NCI-H2196 treated with DMSO at 0.1 percent for 48 hours (cell line): ENCODE data around the gene TMC1.
"Not testable (repeated sequence)": the region's sequence is repeated elsewhere in the genome, so short reads cannot be mapped to it uniquely, and the experiment has no call there.

Source experiments
- DNase-seq: peaks from one replicate; lab custom pipeline; 2025; ENCODE audit not compliant: unreplicated experiment; lab: John Stamatoyannopoulos, UW

Gene TMC1

GRCh38 chr9:72521416-72521815 is at the start of gene TMC1:
Gene TMC1, plus strand, starts transcription at chr9:72521608. Its CDS starts 127,041 bp downstream, at chr9:72648649.
- DNase-seq = not testable (repeated sequence)

GRCh38 chr9:72473474-72474261 is 47.7 kb upstream of the TMC1 start:
- DNase-seq = no peak

- DNase-seq = no peak
These were observed 46.7 kb upstream of the TMC1 start for GRCh38 chr9:72474676-72475075.

GRCh38 chr9:72476100-72476499 is 45.3 kb upstream of the TMC1 start:
- DNase-seq = no peak

GRCh38 chr9:72476617-72477437 is 44.6 kb upstream of the TMC1 start:
- DNase-seq = no peak

GRCh38 chr9:72477930-72478518 is 43.4 kb upstream of the TMC1 start:
- no peak for DNase-seq

- DNase-seq = no peak
These were observed 42.4 kb upstream of the TMC1 start for GRCh38 chr9:72478966-72479365.

- DNase-seq = not testable (repeated sequence)
These were observed 41.1 kb upstream of the TMC1 start for GRCh38 chr9:72480261-72480660.

- no peak for DNase-seq
These were observed 40.5 kb upstream of the TMC1 start for GRCh38 chr9:72480921-72481320.

GRCh38 chr9:72485821-72486593 is 35.4 kb upstream of the TMC1 start:
- DNase-seq = no peak

- no peak for DNase-seq
These were observed 34.8 kb upstream of the TMC1 start for GRCh38 chr9:72486594-72486955.

GRCh38 chr9:72487665-72488064 is 33.7 kb upstream of the TMC1 start:
- DNase-seq = not testable (repeated sequence)

- no peak for DNase-seq
These were observed 31.4 kb upstream of the TMC1 start for GRCh38 chr9:72489986-72490385.

GRCh38 chr9:72491242-72491641 is 30.2 kb upstream of the TMC1 start:
- DNase-seq = no peak

- DNase-seq = no peak
These were observed 27.4 kb upstream of the TMC1 start for GRCh38 chr9:72494051-72494450.

- no peak for DNase-seq
These were observed 23.9 kb upstream of the TMC1 start for GRCh38 chr9:72497447-72498046.

GRCh38 chr9:72506615-72507014 is 14.8 kb upstream of the TMC1 start:
- no peak for DNase-seq

- no peak for DNase-seq
These were observed 12.4 kb upstream of the TMC1 start for GRCh38 chr9:72509053-72509452.

- no peak for DNase-seq
These were observed 11.8 kb upstream of the TMC1 start for GRCh38 chr9:72509635-72510034.

GRCh38 chr9:72521011-72521410 is 397 bp upstream of the TMC1 start:
- not testable (repeated sequence) for DNase-seq
